Measurements from ENCODE around the gene GOLPH3. TPM values are rescaled to one million over a fixed set of nuclear protein-coding genes. Genes with fewer than 3 reads are reported as not detected.
A peak's percentile ranks its signal among the peaks of the same experiment; 100 is the strongest.
"Not testable (repeated sequence)": the region's sequence is repeated elsewhere in the genome, so short reads cannot be mapped to it uniquely, and the experiment has no call there.

GOLPH3 gene
- total RNA-seq, 2 experiments from 2014 or later = 67.3 to 71.3 TPM

DNA sequence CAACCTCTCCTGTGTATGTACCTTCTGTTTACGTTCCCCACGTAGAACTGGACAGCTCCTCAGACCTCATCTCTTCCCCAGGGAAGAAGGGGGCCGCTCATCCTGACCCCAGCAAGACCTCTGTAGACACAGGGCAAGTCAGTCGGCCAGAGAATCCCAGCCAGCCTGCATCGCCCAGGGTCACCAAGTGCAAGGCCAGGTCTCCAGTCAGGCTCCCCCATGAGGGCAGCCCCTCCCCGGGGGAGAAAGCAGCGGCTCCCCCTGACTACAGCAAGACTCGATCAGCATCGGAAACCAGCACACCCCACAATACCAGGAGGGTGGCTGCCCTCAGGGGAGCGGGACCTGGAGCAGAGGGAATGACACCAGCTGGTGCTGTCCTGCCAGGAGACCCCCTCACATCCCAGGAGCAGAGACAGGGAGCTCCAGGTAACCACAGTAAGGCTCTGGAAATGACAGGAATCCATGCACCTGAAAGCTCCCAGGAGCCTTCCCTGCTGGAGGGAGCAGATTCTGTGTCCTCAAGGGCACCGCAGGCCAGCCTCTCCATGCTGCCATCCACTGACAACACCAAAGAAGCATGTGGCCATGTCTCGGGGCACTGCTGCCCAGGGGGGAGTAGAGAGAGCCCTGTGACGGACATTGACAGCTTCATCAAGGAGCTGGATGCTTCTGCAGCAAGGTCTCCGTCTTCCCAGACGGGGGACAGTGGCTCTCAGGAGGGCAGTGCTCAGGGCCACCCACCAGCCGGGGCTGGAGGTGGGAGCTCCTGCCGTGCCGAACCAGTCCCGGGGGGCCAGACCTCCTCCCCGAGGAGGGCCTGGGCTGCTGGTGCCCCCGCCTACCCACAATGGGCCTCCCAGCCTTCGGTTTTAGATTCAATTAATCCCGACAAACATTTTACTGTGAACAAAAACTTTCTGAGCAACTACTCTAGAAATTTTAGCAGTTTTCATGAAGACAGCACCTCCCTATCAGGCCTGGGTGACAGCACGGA, 86.7 kb downstream of the GOLPH3 start:
- H3K27me3 Mint-ChIP-seq = no peaks in the 10 kb centered on the region
- ChIA-PET CTCF (interaction anchor here (0.6 to 1.1 kb wide), 3 partner anchors 14 to 625 kb away, joined by 3 to 4 read pairs (median 3); no protein-coding TSS in a partner anchor), POLR2A (no interaction called here)
- DNase-seq = no peak
- no peaks in the 10 kb centered on the region for H3K4me1 Mint-ChIP-seq
- H3K27ac Mint-ChIP-seq = no peak overlapping the region
- H3K4me3 Mint-ChIP-seq = no peak overlapping the region
- H3K9me3 Mint-ChIP-seq = no peaks in the 10 kb centered on the region
- H3K36me3 Mint-ChIP-seq (ENCODE audit: low read depth) = no peaks in the 10 kb centered on the region

DNA sequence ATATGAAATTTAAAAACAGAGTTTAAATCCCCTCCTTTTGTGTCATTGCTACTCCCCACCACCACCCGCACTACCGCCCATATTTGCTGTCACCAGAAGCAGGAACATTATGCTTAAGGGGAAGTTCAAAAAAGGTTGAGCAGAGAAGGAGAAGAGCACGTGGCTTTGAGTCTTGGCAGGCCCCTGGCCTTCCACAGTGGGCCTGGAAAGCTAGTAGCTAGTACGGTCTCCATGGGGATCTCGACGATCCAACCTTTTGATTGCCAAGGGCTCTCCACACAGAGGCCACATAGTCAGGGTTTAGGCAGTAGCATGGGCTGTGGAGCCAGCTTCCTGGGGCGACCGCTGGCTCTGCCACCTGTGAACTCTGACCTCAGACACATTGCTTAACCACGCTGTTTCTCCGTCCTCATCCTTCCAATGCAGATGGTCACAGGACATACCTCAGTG, 90.1 kb downstream of the GOLPH3 start:
- Mint-ChIP-seq H3K27me3 (no peaks in the 10 kb centered on the region), H3K36me3 (ENCODE audit: low read depth) (no peaks in the 10 kb centered on the region), H3K9me3 (no peaks in the 10 kb centered on the region), H3K4me3 (no peak overlapping the region), H3K4me1 (no peaks in the 10 kb centered on the region), H3K27ac (no peak overlapping the region)
- POLR2A ChIA-PET = no interaction called here
- CTCF ChIA-PET = no interaction called here
- DNase-seq = no peak

DNA sequence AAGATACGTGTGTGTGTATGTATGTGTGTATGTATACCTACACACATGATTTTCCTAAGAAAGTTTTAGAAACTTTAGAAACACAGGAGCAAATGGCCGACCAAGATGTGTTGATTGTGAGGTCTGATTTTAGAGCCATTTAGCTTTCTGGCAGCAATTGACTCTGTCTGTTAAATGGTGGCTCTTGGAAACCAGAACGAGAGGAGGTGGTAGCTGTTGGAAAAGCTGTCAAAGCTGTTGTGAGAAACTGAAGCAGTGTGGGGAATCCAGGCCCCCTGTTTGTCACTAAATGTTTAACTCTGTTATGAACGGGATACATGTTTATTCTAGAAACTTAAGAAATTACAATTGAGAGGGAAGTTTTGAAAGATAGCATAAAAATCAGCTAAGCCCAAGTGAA, 91.4 kb downstream of the GOLPH3 start:
- CTCF ChIA-PET = interaction anchor here (0.6 kb wide), 1 partner anchor 540 kb away, joined by 6 read pairs; no protein-coding TSS in a partner anchor
- H3K9me3 Mint-ChIP-seq = no peaks in the 10 kb centered on the region
- no peaks in the 10 kb centered on the region for H3K27me3 Mint-ChIP-seq
- POLR2A ChIA-PET = no interaction called here
- no peaks in the 10 kb centered on the region for H3K36me3 Mint-ChIP-seq (ENCODE audit: low read depth)
- H3K4me1 Mint-ChIP-seq = no peaks in the 10 kb centered on the region
- H3K27ac Mint-ChIP-seq = no peak overlapping the region
- no peak overlapping the region for H3K4me3 Mint-ChIP-seq
- DNase-seq = no peak

DNA sequence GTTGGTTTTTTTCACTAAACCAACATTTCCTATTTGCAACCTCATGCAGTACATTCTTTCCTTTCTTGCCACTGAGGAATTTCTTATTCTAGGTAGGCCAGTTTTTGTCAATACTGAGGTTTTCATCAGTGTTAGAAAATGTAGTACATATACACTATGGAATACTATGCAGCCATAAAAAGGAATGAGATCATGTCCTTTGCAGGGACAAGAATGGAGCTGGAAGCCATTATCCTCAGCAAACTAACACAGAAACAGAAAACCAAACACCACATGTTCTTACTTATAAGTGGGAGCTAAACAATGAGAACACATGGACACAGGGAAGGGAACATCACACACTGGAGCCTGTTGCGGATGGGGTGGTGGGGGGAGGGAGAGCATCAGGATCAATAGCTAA, 93.6 kb downstream of the GOLPH3 start:
- H3K27ac Mint-ChIP-seq; CTCF ChIA-PET; H3K27me3 Mint-ChIP-seq; POLR2A ChIA-PET; H3K36me3 Mint-ChIP-seq (ENCODE audit: low read depth); H3K9me3 Mint-ChIP-seq; H3K4me3 Mint-ChIP-seq; H3K4me1 Mint-ChIP-seq; DNase-seq: not testable (repeated sequence)

DNA sequence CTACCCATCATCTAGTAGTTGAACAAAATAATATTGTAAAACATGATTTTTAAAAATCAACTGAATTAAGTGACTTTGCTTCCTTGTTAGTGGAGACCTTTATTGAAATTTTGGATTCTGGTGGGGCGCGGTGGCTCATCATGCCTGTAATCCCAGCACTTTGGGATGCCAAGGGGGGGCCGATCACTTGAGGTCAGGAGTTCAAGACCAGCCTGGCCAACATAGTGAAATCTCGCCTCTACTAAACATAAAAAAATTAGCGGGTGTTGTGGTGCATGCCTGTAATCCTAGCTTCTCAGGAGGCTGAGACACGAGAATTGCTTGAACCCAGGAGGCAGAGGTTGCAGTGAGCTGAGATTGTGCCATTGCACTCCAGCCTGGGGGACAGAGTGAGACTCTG, 95.3 kb downstream of the GOLPH3 start:
- DNase-seq; POLR2A ChIA-PET; H3K27me3 Mint-ChIP-seq; H3K9me3 Mint-ChIP-seq; H3K27ac Mint-ChIP-seq; H3K4me3 Mint-ChIP-seq; H3K4me1 Mint-ChIP-seq; H3K36me3 Mint-ChIP-seq (ENCODE audit: low read depth): not testable (repeated sequence)
- CTCF ChIA-PET = interaction anchor here (0.6 to 0.8 kb wide), 2 partner anchors 14 to 1051 kb away, joined by 3 read pairs; no protein-coding TSS in a partner anchor

DNA sequence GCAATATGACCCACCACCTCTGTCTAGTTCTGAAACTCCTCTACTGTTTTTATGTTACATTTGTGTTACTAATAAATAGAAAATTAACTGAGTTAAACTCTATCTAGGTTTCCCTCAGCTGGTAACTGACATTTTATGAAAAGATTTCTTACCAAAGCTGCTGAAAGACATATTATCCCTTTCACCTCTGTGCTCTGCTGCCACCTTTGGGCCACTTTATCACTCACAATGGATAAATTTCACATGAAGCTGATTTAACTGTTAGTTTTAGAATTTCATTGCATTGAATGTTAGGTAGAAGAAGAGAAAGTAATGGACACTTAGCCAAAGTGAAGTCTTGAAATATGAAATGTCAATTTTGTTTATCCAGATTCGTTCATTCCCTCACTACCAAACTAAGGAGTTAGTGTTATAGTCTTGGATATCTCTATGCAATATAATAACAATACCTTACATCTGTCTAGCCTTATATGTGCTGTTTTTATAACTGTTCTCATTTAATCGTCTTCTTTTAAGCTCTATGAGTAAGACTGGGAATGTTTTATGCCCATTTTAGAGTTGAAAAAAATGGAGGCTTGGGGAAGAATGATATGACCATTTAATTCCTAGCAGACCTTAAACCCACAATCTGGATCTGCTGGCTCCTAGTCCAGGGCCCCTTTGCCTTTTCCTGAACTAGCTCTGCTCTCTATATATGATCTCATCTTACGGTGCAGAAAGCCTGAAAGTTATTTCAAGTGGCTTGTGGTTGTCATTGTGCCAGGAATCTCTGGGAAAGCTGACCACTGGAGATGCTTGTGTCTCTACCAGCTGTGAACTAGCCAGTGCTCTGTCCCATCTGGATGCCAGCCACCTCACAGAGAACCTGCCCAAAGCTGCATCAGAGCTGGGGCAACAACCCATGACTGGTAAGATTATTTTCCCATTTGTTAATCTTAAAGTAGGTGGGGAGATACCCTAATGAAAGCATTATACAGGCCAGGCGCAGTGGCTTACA, 97.1 kb downstream of the GOLPH3 start:
- Mint-ChIP-seq H3K27ac (no peak overlapping the region), H3K4me1 (no peaks in the 10 kb centered on the region), H3K9me3 (no peaks in the 10 kb centered on the region), H3K36me3 (ENCODE audit: low read depth) (no peaks in the 10 kb centered on the region), H3K27me3 (no peaks in the 10 kb centered on the region), H3K4me3 (no peak overlapping the region)
- ChIA-PET CTCF (interaction anchor here (0.8 to 1.1 kb wide), 3 partner anchors 30 to 438 kb away, joined by 3 read pairs; partner anchors contain the start of gene PDZD2), POLR2A (no interaction called here)
- peak; percentile 64 for DNase-seq

Other genes starting within 250 kb of the GOLPH3 start
- 10 to 100 TPM; 24.3 to 29.1 TPM for gene MTMR12, start 138.6 kb upstream of the GOLPH3 start, total RNA-seq

Measured in activated CD4-positive, alpha-beta T cell treated with anti-CD3 and anti-CD28 coated beads, Interleukin-2, amount 10 ng/mL, durations not matched to agents 7 days and 5 days (primary cell).